ENCODE measurements around the gene GDF15.

GRCh38 chr19:18427743-18428113 is 41.8 kb downstream of the GDF15 start:
- TF ChIP-seq POLR2A (IDR thresholded peaks at IDR 0.05), result no peak
- TF ChIP-seq, protein P1, sequence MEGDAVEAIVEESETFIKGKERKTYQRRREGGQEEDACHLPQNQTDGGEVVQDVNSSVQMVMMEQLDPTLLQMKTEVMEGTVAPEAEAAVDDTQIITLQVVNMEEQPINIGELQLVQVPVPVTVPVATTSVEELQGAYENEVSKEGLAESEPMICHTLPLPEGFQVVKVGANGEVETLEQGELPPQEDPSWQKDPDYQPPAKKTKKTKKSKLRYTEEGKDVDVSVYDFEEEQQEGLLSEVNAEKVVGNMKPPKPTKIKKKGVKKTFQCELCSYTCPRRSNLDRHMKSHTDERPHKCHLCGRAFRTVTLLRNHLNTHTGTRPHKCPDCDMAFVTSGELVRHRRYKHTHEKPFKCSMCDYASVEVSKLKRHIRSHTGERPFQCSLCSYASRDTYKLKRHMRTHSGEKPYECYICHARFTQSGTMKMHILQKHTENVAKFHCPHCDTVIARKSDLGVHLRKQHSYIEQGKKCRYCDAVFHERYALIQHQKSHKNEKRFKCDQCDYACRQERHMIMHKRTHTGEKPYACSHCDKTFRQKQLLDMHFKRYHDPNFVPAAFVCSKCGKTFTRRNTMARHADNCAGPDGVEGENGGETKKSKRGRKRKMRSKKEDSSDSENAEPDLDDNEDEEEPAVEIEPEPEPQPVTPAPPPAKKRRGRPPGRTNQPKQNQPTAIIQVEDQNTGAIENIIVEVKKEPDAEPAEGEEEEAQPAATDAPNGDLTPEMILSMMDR (IDR thresholded peaks at IDR 0.05), result no peak
